NCI-H524 (cell line): ENCODE results near the gene SSU72.
"Not testable (repeated sequence)": the region's sequence is repeated elsewhere in the genome, so short reads cannot be mapped to it uniquely, and the experiment has no call there.

Source experiments
- DNase-seq, 2 experiments: peaks; one replicate each; lab custom pipeline; 2025; lab: John Stamatoyannopoulos, UW

SSU72 gene

GRCh38 chr1:1558591-1558990, 16.1 kb downstream of the SSU72 start:
- no peak for DNase-seq

- not testable (repeated sequence) for DNase-seq
These were observed 17.0 kb downstream of the SSU72 start for GRCh38 chr1:1557688-1558087.

GRCh38 chr1:1556961-1557360, 17.7 kb downstream of the SSU72 start:
- DNase-seq = not testable (repeated sequence)

GRCh38 chr1:1556505-1556904, 18.2 kb downstream of the SSU72 start:
- DNase-seq = no peak

- DNase-seq = no peak
These were observed 19.4 kb downstream of the SSU72 start for GRCh38 chr1:1554926-1555915.

- DNase-seq = no peak
These were observed 20.1 kb downstream of the SSU72 start for GRCh38 chr1:1554550-1554925.

- no peak for DNase-seq
These were observed 20.7 kb downstream of the SSU72 start for GRCh38 chr1:1553821-1554494.

- DNase-seq = no peak
These were observed 22.4 kb downstream of the SSU72 start for GRCh38 chr1:1552263-1552639.

GRCh38 chr1:1551524-1552262, 23.0 kb downstream of the SSU72 start:
- no peak for DNase-seq

GRCh38 chr1:1550591-1551432, 23.9 kb downstream of the SSU72 start:
- DNase-seq = no peak

GRCh38 chr1:1550087-1550486, 24.6 kb downstream of the SSU72 start:
- DNase-seq = no peak

GRCh38 chr1:1548591-1548990, 26.1 kb downstream of the SSU72 start:
- no peak for DNase-seq

GRCh38 chr1:1547476-1547875, 27.2 kb downstream of the SSU72 start:
- DNase-seq = no peak

- no peak for DNase-seq
These were observed 27.7 kb downstream of the SSU72 start for GRCh38 chr1:1547011-1547410.

GRCh38 chr1:1545946-1546737, 28.5 kb downstream of the SSU72 start:
- no peak for DNase-seq

GRCh38 chr1:1544544-1544943, 30.1 kb downstream of the SSU72 start:
- DNase-seq = no peak

GRCh38 chr1:1543706-1544099, 31.0 kb downstream of the SSU72 start:
- DNase-seq = no peak

- no peak for DNase-seq
These were observed 31.6 kb downstream of the SSU72 start for GRCh38 chr1:1542766-1543705.

GRCh38 chr1:1541956-1542765, 32.5 kb downstream of the SSU72 start:
- DNase-seq = no peak
